ENCODE measurements around the gene NAP1L5. TPM values are rescaled to one million over a fixed set of nuclear protein-coding genes. Genes with fewer than 3 reads are reported as not detected.

NAP1L5 gene
- 0.70 and 1.6 TPM in 2 replicates for total RNA-seq

GRCh38 chr4:88697588-88698329, at the start of gene NAP1L5:
NAP1L5 (minus strand) TSS chr4:88697829; CDS start chr4:88697754, 75 bp downstream.

Other genes starting within 250 kb of the NAP1L5 start
- 1.6 and 2.4 TPM in 2 replicates for gene HERC5, start 240.7 kb downstream of the NAP1L5 start, total RNA-seq
- 59.6 and 83.4 TPM in 2 replicates for gene PYURF, start 174.1 kb downstream of the NAP1L5 start, total RNA-seq
- 15.3 and 20.8 TPM in 2 replicates for gene HERC3, start 105.3 kb downstream of the NAP1L5 start, total RNA-seq

All from hair follicular keratinocyte (primary cell).